ENCODE results near the gene ORM2.

GRCh38 chr9:114321759-114322158, 7.9 kb upstream of the ORM2 start:
- TF ChIP-seq MXI1 (IDR thresholded peaks at IDR 0.05; ENCODE audit: low read depth, low read length) (no peak), CTCF (IDR thresholded peaks at IDR 0.05) (no peak), USF2 (IDR thresholded peaks at IDR 0.05; ENCODE audit: borderline replicate concordance, low read depth, low read length) (no peak), MAX (IDR thresholded peaks at IDR 0.05; ENCODE audit: low read depth) (no peak), EP300 (IDR thresholded peaks at IDR 0.05; ENCODE audit: borderline replicate concordance in 1 of 2, low read depth in 1 of 2, low read length in 1 of 2) (peak in 1 of 2 experiments; percentile 13; a peak in 1 of 4 replicates), YY1 (IDR thresholded peaks at IDR 0.05; ENCODE audit: low read depth) (no peak), TEAD4 (IDR thresholded peaks at IDR 0.05; ENCODE audit: borderline replicate concordance, insufficient read depth) (no peak), REST (IDR thresholded peaks at IDR 0.05; ENCODE audit: low read depth, low read length) (no peak), TCF12 (IDR thresholded peaks at IDR 0.05) (peak; percentile 15; the same call in 1 of the 2 replicates), SMC3 (IDR thresholded peaks at IDR 0.05; ENCODE audit: low read depth, low read length) (no peak), TAF1 (IDR thresholded peaks at IDR 0.05; ENCODE audit: borderline replicate concordance, low read depth, low read length) (no peak), ZBTB33 (IDR thresholded peaks at IDR 0.05; ENCODE audit: borderline replicate concordance, low read depth) (no peak)

All from SK-N-SH (cell line).